Astrocyte (in vitro differentiated cells and primary cell): ENCODE data around the gene ANO8. TPM values are rescaled to one million over a fixed set of nuclear protein-coding genes. Genes with fewer than 3 reads are reported as not detected.

Source experiments
- DNase-seq: peaks from one replicate; pipeline ENCODE4 v3.0.0-alpha.2; 2010; ENCODE audit warnings: low read depth
- FAIRE-seq: peaks from 2 replicates; lab custom pipeline; 2011; peaks lifted over from hg19 to GRCh38; lab: Jason Lieb, UNC
- H2AFZ ChIP-seq: 2 replicates; pipeline ENCODE4 v1.6.0; 2012; ENCODE audit warnings: low read depth, low read length, inconsistent platforms
- H3K27ac ChIP-seq: 2 replicates; pipeline ENCODE4 v1.5.1; 2011; ENCODE audit warnings: low read depth, low read length, inconsistent platforms
- H3K27me3 ChIP-seq: 2 replicates; pipeline ENCODE4 v1.6.0; 2011; ENCODE audit warnings: low read length, inconsistent platforms; ENCODE audit not compliant: insufficient read depth
- H3K36me3 ChIP-seq: 2 replicates; pipeline ENCODE4 v1.5.1; 2011; ENCODE audit warnings: low read length, inconsistent platforms; ENCODE audit not compliant: insufficient read depth
- H3K4me1 ChIP-seq: 2 replicates; pipeline ENCODE4 v1.5.1; 2011; ENCODE audit warnings: low read length, inconsistent platforms; ENCODE audit not compliant: insufficient read depth
- H3K4me2 ChIP-seq: 2 replicates; pipeline ENCODE4 v1.6.0; 2012; ENCODE audit warnings: low read length, inconsistent platforms
- H3K4me3 ChIP-seq: 2 replicates; pipeline ENCODE4 v1.5.1; 2011; ENCODE audit warnings: low read depth, mild to moderate bottlenecking, low read length, inconsistent platforms; ENCODE audit not compliant: insufficient read depth
- H3K79me2 ChIP-seq: 2 replicates; pipeline ENCODE4 v1.6.0; 2012; ENCODE audit warnings: mild to moderate bottlenecking, low read length, inconsistent platforms; ENCODE audit not compliant: insufficient read depth
- H3K9ac ChIP-seq: 2 replicates; pipeline ENCODE4 v1.6.0; 2012; ENCODE audit warnings: mild to moderate bottlenecking, low read length, inconsistent platforms
- H3K9me3 ChIP-seq: 2 replicates; pipeline ENCODE4 v1.5.1; 2012; ENCODE audit warnings: low read depth, mild to moderate bottlenecking, low read length, inconsistent platforms; ENCODE audit not compliant: insufficient read depth
- H4K20me1 ChIP-seq: 2 replicates; pipeline ENCODE4 v1.6.0; 2012; ENCODE audit warnings: low read length, inconsistent platforms; ENCODE audit not compliant: insufficient read depth
- H3K27ac Mint-ChIP-seq: one replicate; pipeline ENCODE4 v1.8.0; 2021; ENCODE audit warnings: mild to moderate bottlenecking, mixed read lengths; ENCODE audit not compliant: unreplicated experiment
- H3K27me3 Mint-ChIP-seq: one replicate; pipeline ENCODE4 v1.8.0; 2021; ENCODE audit warnings: low read depth, mixed read lengths; ENCODE audit not compliant: unreplicated experiment
- H3K36me3 Mint-ChIP-seq: one replicate; pipeline ENCODE4 v1.8.0; 2021; ENCODE audit warnings: low read depth, mixed read lengths; ENCODE audit not compliant: unreplicated experiment
- H3K4me1 Mint-ChIP-seq: one replicate; pipeline ENCODE4 v1.8.0; 2021; ENCODE audit warnings: low read depth, mixed read lengths; ENCODE audit not compliant: unreplicated experiment
- H3K4me3 Mint-ChIP-seq: one replicate; pipeline ENCODE4 v1.8.0; 2021; ENCODE audit warnings: mild to moderate bottlenecking, moderate library complexity, mixed read lengths; ENCODE audit not compliant: unreplicated experiment
- H3K9me3 Mint-ChIP-seq: one replicate; pipeline ENCODE4 v1.8.0; 2021; ENCODE audit warnings: mild to moderate bottlenecking, mixed read lengths; ENCODE audit not compliant: unreplicated experiment
- EZH2 ChIP-seq: IDR thresholded peaks from 2 replicates; pipeline ENCODE4 v1.6.1; 2012; ENCODE audit warnings: mild to moderate bottlenecking, low read length, inconsistent platforms; ENCODE audit not compliant: insufficient read depth
- total RNA-seq: library from RNA; stranded (reverse); gene quantifications from 2 replicates; pipeline ENCODE4 v1.2.1, GENCODE V29; 2021
- TF ChIP-seq, protein P1 (sequence below): IDR thresholded peaks from 2 replicates; pipeline ENCODE4 v1.5.1; 2011; ENCODE audit warnings: low read depth, mild to moderate bottlenecking, inconsistent platforms, low read length, moderate library complexity; ENCODE audit not compliant: insufficient read depth

Gene ANO8
- total RNA-seq, 1 donor from 2014 or later = 8.1 TPM

DNA sequence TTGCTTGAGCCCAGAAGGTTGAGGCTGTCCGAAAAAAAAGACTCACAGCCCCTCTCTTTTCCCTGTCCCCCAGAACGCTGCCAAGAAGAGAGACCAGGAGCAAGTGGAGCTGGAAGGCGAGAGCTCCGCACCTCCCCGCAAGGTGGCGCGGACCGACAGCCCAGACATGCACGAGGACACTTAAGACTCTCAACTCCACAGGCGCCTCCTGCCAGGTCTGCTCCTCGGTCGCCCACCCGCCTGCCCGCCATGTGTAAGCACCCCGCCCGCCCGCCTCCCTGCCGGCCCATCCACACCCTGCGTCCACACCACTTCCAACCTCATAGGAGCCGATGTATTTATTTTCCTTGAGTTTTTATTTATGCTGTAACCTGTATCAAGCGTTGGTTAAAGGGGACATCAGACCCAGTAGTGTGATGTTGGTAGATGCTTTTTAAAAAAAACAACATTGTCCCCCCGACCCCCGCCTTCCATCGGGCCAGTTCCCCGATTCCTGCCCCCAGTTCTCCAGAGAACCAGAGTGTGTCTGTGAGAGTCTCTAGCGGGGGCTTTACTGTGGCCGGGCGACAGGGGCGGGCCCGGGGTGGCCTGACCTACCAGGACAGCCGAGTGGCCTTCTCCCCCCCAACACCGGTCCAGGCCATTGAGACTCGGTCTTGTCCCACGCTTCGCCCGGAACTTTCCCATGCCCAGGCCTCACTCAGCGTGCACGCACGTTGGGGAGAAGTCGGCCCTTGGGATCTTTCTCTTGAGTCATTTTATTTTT lies 15.0 kb downstream of the ANO8 start:
- no peak overlapping the region for H3K9ac ChIP-seq
- no peaks in the 10 kb centered on the region for H3K27me3 ChIP-seq
- H4K20me1 ChIP-seq = peaks cover 19% of the 10 kb centered on the region
- H3K27me3 Mint-ChIP-seq = no peaks in the 10 kb centered on the region
- peaks cover 17% of the 10 kb centered on the region for H3K36me3 Mint-ChIP-seq
- H3K4me2 ChIP-seq = no peak overlapping the region
- no peak overlapping the region for H3K27ac Mint-ChIP-seq
- no peak overlapping the region for H3K4me3 Mint-ChIP-seq
- no peaks in the 10 kb centered on the region for H3K9me3 Mint-ChIP-seq
- no peaks in the 10 kb centered on the region for H3K4me1 Mint-ChIP-seq
- H3K79me2 ChIP-seq = no peaks in the 10 kb centered on the region
- no peaks in the 10 kb centered on the region for H3K4me1 ChIP-seq
- H3K27ac ChIP-seq = no peak overlapping the region
- no peak overlapping the region for H3K4me3 ChIP-seq
- no peaks in the 10 kb centered on the region for H3K9me3 ChIP-seq
- peaks cover 3% of the 10 kb centered on the region for H3K36me3 ChIP-seq
- DNase-seq = no peak
- TF ChIP-seq, protein P1, sequence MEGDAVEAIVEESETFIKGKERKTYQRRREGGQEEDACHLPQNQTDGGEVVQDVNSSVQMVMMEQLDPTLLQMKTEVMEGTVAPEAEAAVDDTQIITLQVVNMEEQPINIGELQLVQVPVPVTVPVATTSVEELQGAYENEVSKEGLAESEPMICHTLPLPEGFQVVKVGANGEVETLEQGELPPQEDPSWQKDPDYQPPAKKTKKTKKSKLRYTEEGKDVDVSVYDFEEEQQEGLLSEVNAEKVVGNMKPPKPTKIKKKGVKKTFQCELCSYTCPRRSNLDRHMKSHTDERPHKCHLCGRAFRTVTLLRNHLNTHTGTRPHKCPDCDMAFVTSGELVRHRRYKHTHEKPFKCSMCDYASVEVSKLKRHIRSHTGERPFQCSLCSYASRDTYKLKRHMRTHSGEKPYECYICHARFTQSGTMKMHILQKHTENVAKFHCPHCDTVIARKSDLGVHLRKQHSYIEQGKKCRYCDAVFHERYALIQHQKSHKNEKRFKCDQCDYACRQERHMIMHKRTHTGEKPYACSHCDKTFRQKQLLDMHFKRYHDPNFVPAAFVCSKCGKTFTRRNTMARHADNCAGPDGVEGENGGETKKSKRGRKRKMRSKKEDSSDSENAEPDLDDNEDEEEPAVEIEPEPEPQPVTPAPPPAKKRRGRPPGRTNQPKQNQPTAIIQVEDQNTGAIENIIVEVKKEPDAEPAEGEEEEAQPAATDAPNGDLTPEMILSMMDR = no peak
- TF ChIP-seq EZH2 = no peak
- no peak for FAIRE-seq
- no peak overlapping the region for H2AFZ ChIP-seq

DNA sequence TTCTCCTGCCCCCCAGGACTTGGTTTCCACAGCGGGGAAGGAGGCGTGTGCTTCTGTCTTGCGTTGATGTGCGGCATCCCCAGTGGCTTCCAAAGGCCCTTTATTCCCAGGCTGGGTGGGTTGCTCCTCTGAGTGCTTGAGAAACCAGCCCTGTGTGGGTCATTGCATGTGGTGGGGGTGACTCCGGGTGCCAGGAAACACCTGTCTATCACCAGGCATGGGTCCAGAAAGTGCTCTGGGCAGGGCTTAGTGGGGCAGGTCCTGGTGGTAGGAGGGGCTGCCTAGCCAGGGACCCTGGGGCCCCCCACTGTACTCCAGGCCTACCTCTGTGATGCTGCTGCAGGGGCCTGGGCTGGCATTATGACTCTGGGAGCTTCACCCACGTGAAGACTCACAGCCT lies 15.7 kb downstream of the ANO8 start:
- Mint-ChIP-seq H3K4me3 (no peak overlapping the region), H3K27ac (no peak overlapping the region), H3K9me3 (no peaks in the 10 kb centered on the region), H3K36me3 (peaks cover 17% of the 10 kb centered on the region), H3K27me3 (no peaks in the 10 kb centered on the region), H3K4me1 (no peaks in the 10 kb centered on the region)
- Histone ChIP-seq H3K27ac (no peak overlapping the region), H3K9me3 (no peaks in the 10 kb centered on the region), H3K4me3 (no peak overlapping the region), H3K4me1 (no peaks in the 10 kb centered on the region), H3K79me2 (peaks cover 4% of the 10 kb centered on the region), H3K27me3 (no peaks in the 10 kb centered on the region), H4K20me1 (peaks cover 24% of the 10 kb centered on the region), H3K9ac (no peak overlapping the region), H3K4me2 (no peak overlapping the region), H3K36me3 (peaks cover 3% of the 10 kb centered on the region), H2AFZ (no peak overlapping the region)
- FAIRE-seq = no peak
- no peak for TF ChIP-seq EZH2
- TF ChIP-seq, protein P1 = no peak
- no peak for DNase-seq

DNA sequence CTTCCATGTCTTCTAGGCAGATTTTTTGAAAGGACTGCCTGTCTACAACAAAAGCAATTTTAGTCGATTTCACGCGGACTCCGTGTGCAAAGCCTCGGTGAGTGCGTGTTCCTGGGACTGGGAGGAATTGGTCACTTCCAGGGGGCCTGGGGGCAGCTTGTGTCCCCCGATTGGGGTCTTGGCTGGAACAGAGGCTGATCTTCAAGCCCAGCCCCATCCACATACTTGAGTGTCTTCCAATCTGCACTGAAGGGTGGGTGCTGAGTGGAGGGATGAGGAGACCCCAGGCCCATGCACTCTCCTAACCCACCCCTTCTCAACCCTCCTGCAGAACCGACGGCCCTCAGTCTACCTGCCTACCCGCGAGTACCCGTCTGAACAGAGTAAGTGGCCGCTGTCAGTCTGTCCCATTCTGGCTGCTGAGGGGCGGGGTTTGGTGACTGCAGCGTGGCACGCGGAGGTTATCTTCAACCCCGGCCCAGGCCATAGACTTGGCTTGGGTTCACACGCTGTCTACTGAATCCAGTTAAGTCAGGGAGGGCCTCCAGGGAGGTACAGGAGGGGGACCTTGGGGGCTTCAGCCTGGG lies 20.6 kb downstream of the ANO8 start:
- H3K9me3 Mint-ChIP-seq = no peaks in the 10 kb centered on the region
- Histone ChIP-seq H3K4me1 (peaks cover 24% of the 10 kb centered on the region), H3K36me3 (peaks cover 3% of the 10 kb centered on the region), H3K4me2 (no peak overlapping the region), H3K4me3 (no peak overlapping the region), H3K79me2 (peaks cover 51% of the 10 kb centered on the region), H3K27ac (no peak overlapping the region), H4K20me1 (peaks cover 51% of the 10 kb centered on the region), H2AFZ (no peak overlapping the region), H3K27me3 (no peaks in the 10 kb centered on the region), H3K9me3 (no peaks in the 10 kb centered on the region), H3K9ac (no peak overlapping the region)
- DNase-seq (no peak), FAIRE-seq (no peak)
- TF ChIP-seq, protein P1 = no peak
- no peak for TF ChIP-seq EZH2
- H3K27me3 Mint-ChIP-seq = no peaks in the 10 kb centered on the region
- H3K4me3 Mint-ChIP-seq = no peak overlapping the region
- peaks cover 10% of the 10 kb centered on the region for H3K36me3 Mint-ChIP-seq
- H3K27ac Mint-ChIP-seq = no peak overlapping the region
- H3K4me1 Mint-ChIP-seq = peaks cover 22% of the 10 kb centered on the region
